ENCODE results near the gene PIH1D1. TPM values are rescaled to one million over a fixed set of nuclear protein-coding genes. Genes with fewer than 3 reads are reported as not detected.

PIH1D1 gene
- total RNA-seq, 1 experiment from 2014 or later, result 166 TPM

- no peak overlapping the region for H3K4me2 ChIP-seq (ENCODE audit: insufficient read depth, insufficient read length, low read length)
- Mint-ChIP-seq H3K4me3 (no peak overlapping the region), H3K27me3 (ENCODE audit: low read depth) (no peaks in the 10 kb centered on the region), H3K27ac (no peak overlapping the region), H3K4me1 (peaks cover 6 to 10% of the 10 kb centered on the region in 2 experiments), H3K36me3 (ENCODE audit: insufficient read depth in 1 of 3, low read depth in 3 of 3) (peaks cover 16 to 25% (median 24%) of the 10 kb centered on the region in 3 experiments; a peak in 6 of 7 replicates), H3K9me3 (no peaks in the 10 kb centered on the region)
- H2AFZ ChIP-seq (ENCODE audit: low read length), result no peak overlapping the region
- H2BK5ac ChIP-seq (ENCODE audit: insufficient read length, low read length), result no peak overlapping the region
- H4K20me1 ChIP-seq (ENCODE audit: control insufficient read depth, insufficient read depth, insufficient read length), result no peaks in the 10 kb centered on the region
- H3K23ac ChIP-seq (ENCODE audit: insufficient read length, low read depth, low read length), result no peak overlapping the region
- no peak overlapping the region for H2BK20ac ChIP-seq (ENCODE audit: low read depth, low read length, poor library complexity, severe bottlenecking)
- DNase-seq, result no peak
- no peak overlapping the region for H3K27ac ChIP-seq (ENCODE audit: insufficient read length, low read depth, low read length)
- no peak overlapping the region for H3K14ac ChIP-seq (ENCODE audit: insufficient read depth, low read length)
- no peaks in the 10 kb centered on the region for H3K4me1 ChIP-seq (ENCODE audit: insufficient read depth, low read length)
- H4K91ac ChIP-seq (ENCODE audit: insufficient read length, low read depth, low read length), result no peak overlapping the region
- no peak overlapping the region for H3T11ph ChIP-seq (ENCODE audit: low read length)
- H2BK15ac ChIP-seq (ENCODE audit: low read depth, low read length), result no peak overlapping the region
- no peak overlapping the region for H3K9ac ChIP-seq (ENCODE audit: extremely low read depth, insufficient read length, low read length)
- no peak overlapping the region for H2AK5ac ChIP-seq (ENCODE audit: insufficient read length, low read length)
- H3K79me1 ChIP-seq (ENCODE audit: insufficient read depth, low read depth, low read length, poor library complexity, severe bottlenecking), result no peaks in the 10 kb centered on the region
- no peak overlapping the region for H3K4ac ChIP-seq (ENCODE audit: low read depth, low read length)
- WGBS (ENCODE audit: extremely low coverage, insufficient read length, low lambda C conversion rate), result no CpG with 5 or more reads among the region's 3 CpGs
- no peak overlapping the region for H2BK12ac ChIP-seq (ENCODE audit: insufficient read length, low read depth, low read length)
- no peaks in the 10 kb centered on the region for H3K79me2 ChIP-seq (ENCODE audit: insufficient read depth, low read length)
- H2BK120ac ChIP-seq (ENCODE audit: low read depth, low read length, poor library complexity, severe bottlenecking), result no peak overlapping the region
- TF ChIP-seq, protein P1, sequence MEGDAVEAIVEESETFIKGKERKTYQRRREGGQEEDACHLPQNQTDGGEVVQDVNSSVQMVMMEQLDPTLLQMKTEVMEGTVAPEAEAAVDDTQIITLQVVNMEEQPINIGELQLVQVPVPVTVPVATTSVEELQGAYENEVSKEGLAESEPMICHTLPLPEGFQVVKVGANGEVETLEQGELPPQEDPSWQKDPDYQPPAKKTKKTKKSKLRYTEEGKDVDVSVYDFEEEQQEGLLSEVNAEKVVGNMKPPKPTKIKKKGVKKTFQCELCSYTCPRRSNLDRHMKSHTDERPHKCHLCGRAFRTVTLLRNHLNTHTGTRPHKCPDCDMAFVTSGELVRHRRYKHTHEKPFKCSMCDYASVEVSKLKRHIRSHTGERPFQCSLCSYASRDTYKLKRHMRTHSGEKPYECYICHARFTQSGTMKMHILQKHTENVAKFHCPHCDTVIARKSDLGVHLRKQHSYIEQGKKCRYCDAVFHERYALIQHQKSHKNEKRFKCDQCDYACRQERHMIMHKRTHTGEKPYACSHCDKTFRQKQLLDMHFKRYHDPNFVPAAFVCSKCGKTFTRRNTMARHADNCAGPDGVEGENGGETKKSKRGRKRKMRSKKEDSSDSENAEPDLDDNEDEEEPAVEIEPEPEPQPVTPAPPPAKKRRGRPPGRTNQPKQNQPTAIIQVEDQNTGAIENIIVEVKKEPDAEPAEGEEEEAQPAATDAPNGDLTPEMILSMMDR (conservative IDR thresholded peaks at IDR 0.05), result no peak
- H4K8ac ChIP-seq (replicated peaks; ENCODE audit: insufficient read length, low read depth, low read length), result no peak overlapping the region
- H3K18ac ChIP-seq (ENCODE audit: insufficient read length, low read depth, low read length), result no peak overlapping the region
- H3K27me3 ChIP-seq (ENCODE audit: insufficient read depth, low read length), result no peaks in the 10 kb centered on the region
- H3K9me3 ChIP-seq (ENCODE audit: control insufficient read depth, low read depth, low read length), result no peaks in the 10 kb centered on the region
- no peak overlapping the region for H4K5ac ChIP-seq (ENCODE audit: insufficient read length, low read depth, low read length)
- H3K23me2 ChIP-seq (ENCODE audit: insufficient read length, low read depth, low read length, poor library complexity, severe bottlenecking), result no peaks in the 10 kb centered on the region
- H3K56ac ChIP-seq (ENCODE audit: insufficient read length, low read depth, low read length), result no peak overlapping the region
These were observed 13.8 kb upstream of the PIH1D1 start for GRCh38 chr19:49465371-49465770.

Data from H9 (cell line).